GM12891 (cell line): ENCODE results near the gene RBM19.

Experiments
- POLR2A ChIP-seq: IDR thresholded peaks from 2 replicates; pipeline ENCODE4 v1.6.1; 2011; ENCODE audit warnings: low read depth, low read length, control low read depth
- POLR2AphosphoS5 ChIP-seq: IDR thresholded peaks from 2 replicates; pipeline ENCODE4 v1.6.1; 2011; ENCODE audit warnings: low read depth, low read length, control low read depth

- TF ChIP-seq POLR2AphosphoS5 (no peak), POLR2A (no peak)
Observed at GRCh38 chr12:113988064-113988451, 21.9 kb upstream of the RBM19 start.
